K562 (cell line): Measurements from ENCODE around the gene RSPH6A. TPM values are rescaled to one million over a fixed set of nuclear protein-coding genes. Genes with fewer than 3 reads are reported as not detected.

ENCODE experiments used
- ATAC-seq: fragments of 200-7000 bp; cut with Tn5 transposase; 3 replicates; pipeline ENCODE4 v1.9.1; 2020; ENCODE audit warnings: moderate library complexity
- BruUV-seq: library from RNA; stranded (reverse); fragments of 400-500 nt; replicated peaks from 2 replicates; lab custom pipeline; 2021; lab: Mats Ljungman, UMichigan
- CTCF ChIA-PET: fragments of 300-600 bp; formaldehyde crosslinking; extraction: SDS; loops from one replicate; lab custom pipeline; 2021; ENCODE audit warnings: low intra/inter-chr PET ratio; lab: Yijun Ruan, JAX
- POLR2A ChIA-PET: fragments of 300-600, 350-650 bp; sonication (Branson Sonifier 250); formaldehyde crosslinking; extraction: SDS; loops from one replicate; lab custom pipeline; 2021; ENCODE audit warnings: antibody characterized with exemption, inconsistent platforms; lab: Yijun Ruan, JAX
- DNase-seq, 4 experiments: peaks; one replicate each; pipeline versions ENCODE4 v3.0.0 to v3.0.0-alpha.2; 2011 to 2018; ENCODE audit warnings: low spot score in 3 of 4, mixed read lengths in 3 of 4; ENCODE audit errors: extremely low read depth in 1 of 4
- FAIRE-seq: peaks from 2 replicates; lab custom pipeline; 2011; peaks lifted over from hg19 to GRCh38; lab: Jason Lieb, UNC
- H2AFZ ChIP-seq: 2 replicates; pipeline ENCODE4 v1.6.0; 2011; ENCODE audit warnings: low read depth, low read length, control low read depth, inconsistent platforms
- H3K27ac ChIP-seq: fragments of 200-600 bp; 3 replicates; pipeline ENCODE4 v1.8.0; 2011; ENCODE audit warnings: low read depth, mild to moderate bottlenecking, control low read depth, inconsistent platforms, low read length, moderate library complexity, mixed read lengths; ENCODE audit errors: extremely low read depth
- H3K27me3 ChIP-seq, 2 experiments: fragments of 300-600 bp in 1 of 2; 2 replicates in 1 of 2; 3 replicates in 1 of 2; pipeline versions ENCODE4 v1.6.0 to v1.8.0; 2011; ENCODE audit warnings: inconsistent platforms in 2 of 2, low read length in 2 of 2, mild to moderate bottlenecking in 1 of 2, mixed read lengths in 1 of 2, moderate library complexity in 1 of 2; ENCODE audit not compliant: control insufficient read depth in 2 of 2, insufficient read depth in 2 of 2
- H3K36me3 ChIP-seq: fragments of 300-600 bp; 3 replicates; pipeline ENCODE4 v1.8.0; 2011; ENCODE audit warnings: mild to moderate bottlenecking, low read length, inconsistent platforms; ENCODE audit not compliant: control insufficient read depth, insufficient read depth
- H3K4me1 ChIP-seq, 2 experiments: fragments of 200-600 bp in 1 of 2; replicated peaks in 1 of 2; 2 replicates in 1 of 2; 3 replicates in 1 of 2; pipeline versions ENCODE4 v1.5.1 to v1.8.0; 2011; ENCODE audit warnings: inconsistent platforms in 2 of 2, low read length in 2 of 2, mild to moderate bottlenecking in 1 of 2, mixed read lengths in 1 of 2, moderate library complexity in 1 of 2; ENCODE audit not compliant: control insufficient read depth in 2 of 2, insufficient read depth in 2 of 2
- H3K4me2 ChIP-seq: 2 replicates; pipeline ENCODE4 v1.6.1; 2011; ENCODE audit warnings: low read length, control low read depth, inconsistent platforms, mixed read lengths; ENCODE audit not compliant: insufficient read depth
- H3K4me3 ChIP-seq: fragments of 200-600 bp; sonication (generic), shearing (Covaris generic); 2 replicates; pipeline ENCODE4 v1.5.1; 2016; ENCODE audit warnings: control low read depth, inconsistent platforms
- H3K79me2 ChIP-seq: fragments of 200-600 bp; 3 replicates; pipeline ENCODE4 v1.8.0; 2011; ENCODE audit warnings: low read length, inconsistent platforms; ENCODE audit not compliant: control insufficient read depth, insufficient read depth
- H3K9ac ChIP-seq, 2 experiments: 2 replicates each; pipeline versions ENCODE4 v1.6.0 to v1.6.1; 2011; ENCODE audit warnings: low read depth in 2 of 2, low read length in 2 of 2, control low read depth in 1 of 2, inconsistent platforms in 1 of 2, mild to moderate bottlenecking in 1 of 2, mixed read lengths in 1 of 2; ENCODE audit not compliant: insufficient read depth in 1 of 2
- H3K9me1 ChIP-seq: one replicate; pipeline ENCODE4 v1.6.0; 2011; ENCODE audit warnings: inconsistent platforms, mild to moderate bottlenecking, low read length, moderate library complexity; ENCODE audit not compliant: control insufficient read depth, insufficient read depth
- H3K9me3 ChIP-seq: replicated peaks from 2 replicates; pipeline ENCODE4 v1.5.1; 2011; ENCODE audit warnings: low read depth, low read length, inconsistent platforms; ENCODE audit not compliant: control insufficient read depth, insufficient read depth
- H4K20me1 ChIP-seq: replicated peaks from 2 replicates; pipeline ENCODE4 v1.6.1; 2011; ENCODE audit warnings: low read length, inconsistent platforms, mixed read lengths; ENCODE audit not compliant: control insufficient read depth, insufficient read depth
- CAMTA2 ChIP-seq: fragments of 250-450 bp; sonication (Bioruptor Pico); conservative IDR thresholded peaks from 2 replicates; pipeline ENCODE4 v1.5.1; 2022
- POLR2G ChIP-seq: fragments of 200-400 bp; formaldehyde crosslinking; IDR thresholded peaks from 2 replicates; pipeline ENCODE4 v1.6.1; 2017; ENCODE audit warnings: low read depth, mild to moderate bottlenecking, antibody characterized with exemption, low read length, moderate library complexity
- RBFOX2 ChIP-seq: fragments of 200-400 bp; formaldehyde crosslinking; IDR thresholded peaks from 2 replicates; pipeline ENCODE4 v1.6.1; 2017; ENCODE audit warnings: low read depth, mild to moderate bottlenecking, low read length, moderate library complexity
- WGBS: fragments of 100-300 bp; shearing (Covaris generic); methylation state at CpG from one replicate; pipeline ENCODE4 v1.1.6; 2016; ENCODE audit warnings: low coverage, mixed read lengths; ENCODE audit not compliant: insufficient coverage; ENCODE audit errors: missing lambda C conversion rate; 5-methylcytosine and 5-hydroxymethylcytosine counted together
- in situ Hi-C: fragments of 300-500 bp; cut with MboI; formaldehyde crosslinking; loops from 4 replicates; pipeline ENCODE4 v1.15.0; 2018; ENCODE audit warnings: inconsistent platforms, mixed read lengths
- intact Hi-C: fragments of 100-400 bp; cut with micrococcal nuclease; formaldehyde crosslinking; loops from 2 replicates; pipeline ENCODE4 v1.14.2; 2022
- polyA plus RNA-seq, 8 experiments: library from polyadenylated mRNA; depleted of rRNA in 4 of 8; stranded (reverse) in 5 of 8; unstranded in 3 of 8; fragments of >200 nt; fragmentation: Nextera tagmentation in 2 of 8; fragmentation: Illumina TruSeq in 1 of 8; extraction: Ambion mirVana in 2 of 8; extraction: Trizol in 1 of 8; gene quantifications; 2 replicates each; pipeline versions ENCODE4 v1.2.1 to v1.2.3, GENCODE V29; 2011 to 2014; ENCODE audit warnings: inconsistent platforms in 1 of 8, missing spikeins in 1 of 8
- total RNA-seq, 7 experiments: library from RNA; depleted of rRNA in 6 of 7; stranded (reverse); fragments of >200 nt in 6 of 7; fragmentation: Illumina TruSeq in 2 of 7; extraction: Trizol in 2 of 7; gene quantifications; 2 replicates each; pipeline versions ENCODE4 v1.2.1 to v1.2.3, GENCODE V29; 2011 to 2021; ENCODE audit warnings: low replicate concordance in 1 of 7
- TF ChIP-seq, protein P1 (sequence below): sonication (generic); formaldehyde crosslinking; IDR thresholded peaks from 2 replicates; pipeline ENCODE4 v1.8.1; 2023; ENCODE audit warnings: mild to moderate bottlenecking, missing genetic modification reagents

RSPH6A gene
- total and polyA plus RNA-seq, 9 of the 15 experiments (the other 6 are each of a cell fraction or from before 2014, with no cell fraction given): 0.03 to 0.15 (median 0.07) TPM; not detected in 5

DNA sequence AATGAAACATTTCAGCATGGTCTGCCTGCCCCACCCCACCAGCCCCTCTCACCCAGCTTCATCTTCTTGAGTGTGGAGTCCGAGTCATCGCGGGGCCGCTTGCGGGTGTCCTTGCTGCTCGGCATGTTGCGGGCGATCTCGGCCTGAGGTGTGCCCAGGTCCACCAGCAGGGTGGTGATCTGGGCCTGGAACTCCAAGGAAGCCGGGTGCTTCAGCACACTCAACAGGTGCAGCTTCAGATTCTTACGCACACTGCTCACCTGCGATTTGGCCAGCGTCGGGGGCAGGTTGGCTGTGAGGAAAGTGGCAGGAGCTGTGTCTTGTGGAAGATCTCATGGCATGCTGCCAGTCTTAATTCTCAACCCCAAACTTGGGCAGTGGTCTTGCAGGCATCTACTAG is 27.1 kb upstream of the RSPH6A start:
- WGBS: 98% methylated on average over 14 of the region's 14 CpGs
- peaks cover 4% of the 10 kb centered on the region; the same call in 1 of the 2 replicates for H3K9me3 ChIP-seq
- FAIRE-seq (no peak), ATAC-seq (no peak)
- peaks cover 91% of the 10 kb centered on the region for H3K36me3 ChIP-seq
- no peak overlapping the region for H3K9ac ChIP-seq
- TF ChIP-seq, protein P1, sequence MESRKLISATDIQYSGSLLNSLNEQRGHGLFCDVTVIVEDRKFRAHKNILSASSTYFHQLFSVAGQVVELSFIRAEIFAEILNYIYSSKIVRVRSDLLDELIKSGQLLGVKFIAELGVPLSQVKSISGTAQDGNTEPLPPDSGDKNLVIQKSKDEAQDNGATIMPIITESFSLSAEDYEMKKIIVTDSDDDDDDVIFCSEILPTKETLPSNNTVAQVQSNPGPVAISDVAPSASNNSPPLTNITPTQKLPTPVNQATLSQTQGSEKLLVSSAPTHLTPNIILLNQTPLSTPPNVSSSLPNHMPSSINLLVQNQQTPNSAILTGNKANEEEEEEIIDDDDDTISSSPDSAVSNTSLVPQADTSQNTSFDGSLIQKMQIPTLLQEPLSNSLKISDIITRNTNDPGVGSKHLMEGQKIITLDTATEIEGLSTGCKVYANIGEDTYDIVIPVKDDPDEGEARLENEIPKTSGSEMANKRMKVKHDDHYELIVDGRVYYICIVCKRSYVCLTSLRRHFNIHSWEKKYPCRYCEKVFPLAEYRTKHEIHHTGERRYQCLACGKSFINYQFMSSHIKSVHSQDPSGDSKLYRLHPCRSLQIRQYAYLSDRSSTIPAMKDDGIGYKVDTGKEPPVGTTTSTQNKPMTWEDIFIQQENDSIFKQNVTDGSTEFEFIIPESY (CRISPR knock-in tag): peak; percentile 31; the same call in 1 of the 2 replicates
- TF ChIP-seq POLR2G (peak; percentile 29; the same call in 1 of the 2 replicates), RBFOX2 (peak; percentile 36; the same call in 1 of the 2 replicates), CAMTA2 (no peak)
- TF ChIP-seq, all 486 proteins: peak for 3
- H3K4me1 ChIP-seq: peaks cover 0 to 3% of the 10 kb centered on the region in 2 experiments; a peak in 1 of 5 replicates
- no peaks in the 10 kb centered on the region for H4K20me1 ChIP-seq
- H3K9me1 ChIP-seq: no peaks in the 10 kb centered on the region
- H3K79me2 ChIP-seq: no peaks in the 10 kb centered on the region
- no peaks in the 10 kb centered on the region for H3K27me3 ChIP-seq
- H3K4me2 ChIP-seq: no peak overlapping the region
- intact Hi-C loops: no loop called here
- POLR2A ChIA-PET: interaction anchor here (0.8 kb wide), 1 partner anchor 14 kb away, joined by 3 read pairs; no protein-coding TSS in a partner anchor
- H3K27ac ChIP-seq: no peak overlapping the region
- in situ Hi-C loops: no loop called here
- no peak overlapping the region for H3K4me3 ChIP-seq
- no peak for DNase-seq
- BruUV-seq: no TSS peak
- CTCF ChIA-PET: no interaction called here
- H2AFZ ChIP-seq: no peak overlapping the region
